ENCODE measurements around the gene STARD8.

The STARD8 gene

DNA sequence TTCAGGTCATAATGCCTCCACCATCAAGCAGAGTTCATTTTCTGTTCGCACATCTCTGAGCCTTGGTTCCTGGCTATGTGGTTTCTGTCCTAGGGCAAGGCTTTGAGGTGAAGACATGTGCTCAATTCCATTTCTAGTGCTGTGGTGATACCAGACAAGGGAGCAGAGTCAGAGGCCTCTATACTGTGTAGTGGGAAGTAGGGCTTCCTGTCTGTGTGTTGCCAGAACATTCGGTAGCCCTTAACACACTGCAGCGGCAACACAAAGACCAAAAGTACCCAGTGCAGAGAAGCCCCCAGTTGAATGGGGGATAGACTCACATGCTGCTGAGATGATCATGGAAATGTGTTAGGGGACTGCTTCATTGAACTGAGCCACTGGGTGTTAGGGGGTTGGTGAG lies 56.4 kb downstream of the STARD8 start:
- DNase-seq (ENCODE audit: low read depth in 2 of 2) = no peak
- no peak overlapping the region for H3K4me3 ChIP-seq (replicated peaks in 1 of 2; ENCODE audit: low read depth in 2 of 2, low read length in 2 of 2)
- TF ChIP-seq, protein P1, sequence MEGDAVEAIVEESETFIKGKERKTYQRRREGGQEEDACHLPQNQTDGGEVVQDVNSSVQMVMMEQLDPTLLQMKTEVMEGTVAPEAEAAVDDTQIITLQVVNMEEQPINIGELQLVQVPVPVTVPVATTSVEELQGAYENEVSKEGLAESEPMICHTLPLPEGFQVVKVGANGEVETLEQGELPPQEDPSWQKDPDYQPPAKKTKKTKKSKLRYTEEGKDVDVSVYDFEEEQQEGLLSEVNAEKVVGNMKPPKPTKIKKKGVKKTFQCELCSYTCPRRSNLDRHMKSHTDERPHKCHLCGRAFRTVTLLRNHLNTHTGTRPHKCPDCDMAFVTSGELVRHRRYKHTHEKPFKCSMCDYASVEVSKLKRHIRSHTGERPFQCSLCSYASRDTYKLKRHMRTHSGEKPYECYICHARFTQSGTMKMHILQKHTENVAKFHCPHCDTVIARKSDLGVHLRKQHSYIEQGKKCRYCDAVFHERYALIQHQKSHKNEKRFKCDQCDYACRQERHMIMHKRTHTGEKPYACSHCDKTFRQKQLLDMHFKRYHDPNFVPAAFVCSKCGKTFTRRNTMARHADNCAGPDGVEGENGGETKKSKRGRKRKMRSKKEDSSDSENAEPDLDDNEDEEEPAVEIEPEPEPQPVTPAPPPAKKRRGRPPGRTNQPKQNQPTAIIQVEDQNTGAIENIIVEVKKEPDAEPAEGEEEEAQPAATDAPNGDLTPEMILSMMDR (IDR thresholded peaks at IDR 0.05; ENCODE audit: low read depth, low read length) = no peak

DNA sequence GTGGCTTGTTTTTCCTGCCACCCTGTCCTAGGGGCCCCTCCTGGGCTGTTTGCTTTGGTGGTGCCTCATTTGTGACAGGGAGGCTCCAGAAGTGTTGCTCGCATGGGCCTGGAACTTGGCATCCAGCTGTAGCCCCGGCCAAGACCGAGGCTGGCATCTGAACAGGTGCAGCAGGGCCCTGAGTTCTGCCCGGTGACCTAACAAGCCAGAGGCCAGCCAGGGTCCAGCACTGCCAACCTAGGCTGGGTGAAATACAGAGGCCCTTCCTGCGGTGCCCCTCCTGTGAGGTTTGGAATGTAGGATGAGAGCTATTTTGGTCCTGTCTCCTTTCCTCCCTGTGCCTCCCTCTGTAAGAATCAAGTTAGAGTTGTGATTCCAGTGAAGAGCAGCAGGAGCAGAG lies 58.5 kb downstream of the STARD8 start:
- no peak for DNase-seq (ENCODE audit: low read depth in 2 of 2)
- no peak overlapping the region for H3K4me3 ChIP-seq (replicated peaks in 1 of 2; ENCODE audit: low read depth in 2 of 2, low read length in 2 of 2)
- TF ChIP-seq, protein P1 (IDR thresholded peaks at IDR 0.05; ENCODE audit: low read depth, low read length) = no peak

DNA sequence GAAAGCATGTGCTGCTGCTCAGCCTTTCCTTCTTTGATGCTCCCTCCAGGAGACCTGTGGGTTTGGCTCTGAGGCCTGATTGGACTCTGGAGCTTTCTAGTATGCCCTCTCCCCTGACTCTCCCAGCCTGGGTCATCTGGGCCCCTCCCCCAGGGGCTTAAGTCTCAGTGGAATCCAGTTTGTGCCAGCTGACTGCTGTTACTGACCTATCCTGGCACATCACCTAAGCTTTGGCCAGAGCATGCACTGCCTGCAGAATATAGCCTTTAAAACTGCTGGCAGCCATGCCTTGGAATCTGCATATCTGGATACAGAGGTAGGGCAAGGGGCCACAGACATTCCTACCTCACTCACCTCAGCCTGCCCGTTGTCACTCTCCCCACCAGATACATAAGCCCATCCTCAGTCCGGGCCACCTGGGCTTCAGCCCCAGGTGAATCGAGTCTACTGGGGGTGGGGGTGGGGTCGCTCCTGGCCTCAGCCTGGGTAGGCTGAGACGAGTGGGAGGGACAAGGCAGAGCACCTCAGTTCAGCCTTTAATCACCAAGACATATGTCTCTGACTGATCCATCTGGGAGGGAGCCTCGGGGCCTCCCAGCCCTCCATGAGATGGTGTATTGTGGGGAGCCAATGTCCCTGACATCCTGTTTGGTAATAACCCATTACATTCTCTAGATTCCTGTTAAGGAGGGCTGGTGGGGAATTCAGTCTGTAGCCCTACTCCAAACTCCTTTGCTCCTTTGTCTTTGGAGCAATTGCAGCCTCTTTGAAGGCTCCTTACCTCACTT lies 61.2 kb downstream of the STARD8 start:
- peak in 1 of 2 donors; percentile 16 for DNase-seq (ENCODE audit: low read depth in 2 of 2)
- no peak overlapping the region for H3K4me3 ChIP-seq (replicated peaks in 1 of 2; ENCODE audit: low read depth in 2 of 2, low read length in 2 of 2)
- TF ChIP-seq, protein P1 (IDR thresholded peaks at IDR 0.05; ENCODE audit: low read depth, low read length) = no peak

DNA sequence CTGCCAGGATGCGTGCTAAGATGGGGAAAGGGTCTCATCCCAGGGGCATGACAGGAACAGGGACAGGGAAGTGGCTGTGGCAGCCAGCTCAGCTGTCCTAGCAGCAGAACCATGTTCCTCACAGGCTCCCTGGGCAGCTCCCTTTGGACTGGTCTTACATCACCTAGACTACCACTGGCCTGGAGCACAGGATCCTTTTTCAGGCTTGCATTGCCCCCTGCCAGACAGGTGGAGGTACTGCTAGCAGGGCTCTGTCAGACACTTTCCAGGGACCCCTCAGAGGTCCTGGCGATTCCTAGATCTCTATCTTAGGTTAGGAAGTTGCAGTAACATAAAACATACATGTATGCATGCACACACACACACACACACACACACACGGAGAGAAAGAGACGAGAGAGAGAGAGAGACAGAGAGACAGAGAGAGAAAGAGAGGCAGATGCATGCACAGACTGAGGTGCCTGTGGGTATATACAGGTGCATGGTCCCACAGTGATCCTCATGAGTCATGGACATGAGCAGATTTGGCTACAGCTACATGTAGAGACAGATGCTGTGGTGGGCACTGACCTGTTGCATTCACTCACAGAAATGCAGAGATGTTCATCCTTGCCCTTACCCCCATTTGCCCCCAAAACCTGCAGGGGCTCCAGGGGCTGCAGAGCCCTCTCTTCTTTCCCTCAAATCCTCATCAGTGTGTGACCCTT lies 63.6 kb downstream of the STARD8 start:
- no peak overlapping the region for H3K4me3 ChIP-seq (replicated peaks in 1 of 2; ENCODE audit: low read depth in 2 of 2, low read length in 2 of 2)
- TF ChIP-seq, protein P1 (IDR thresholded peaks at IDR 0.05; ENCODE audit: low read depth, low read length) = peak; percentile 62
- DNase-seq (ENCODE audit: low read depth in 2 of 2) = peak; percentile 59 to 64

DNA sequence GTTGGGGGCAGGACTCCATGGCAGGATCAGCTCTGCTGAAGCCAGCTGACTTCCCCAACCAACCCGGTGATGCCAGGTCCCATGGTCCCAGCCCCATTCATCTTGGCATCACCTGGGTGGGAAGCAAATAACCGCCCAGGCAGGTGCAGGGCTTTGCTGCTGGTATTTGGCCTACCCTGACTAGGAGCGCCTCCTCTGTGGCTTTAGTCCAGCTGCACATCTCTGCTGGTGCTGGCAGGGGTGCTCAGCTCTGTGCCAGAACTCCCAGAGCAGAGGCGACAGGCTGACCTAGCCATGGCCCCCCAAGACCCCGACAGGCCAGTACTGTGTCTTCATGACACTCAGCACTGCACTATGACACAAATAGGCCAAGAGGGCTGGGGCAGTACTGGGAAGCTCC lies 64.4 kb downstream of the STARD8 start:
- TF ChIP-seq, protein P1 (IDR thresholded peaks at IDR 0.05; ENCODE audit: low read depth, low read length) = no peak
- no peak for DNase-seq (ENCODE audit: low read depth in 2 of 2)
- no peak overlapping the region for H3K4me3 ChIP-seq (replicated peaks in 1 of 2; ENCODE audit: low read depth in 2 of 2, low read length in 2 of 2)

DNA sequence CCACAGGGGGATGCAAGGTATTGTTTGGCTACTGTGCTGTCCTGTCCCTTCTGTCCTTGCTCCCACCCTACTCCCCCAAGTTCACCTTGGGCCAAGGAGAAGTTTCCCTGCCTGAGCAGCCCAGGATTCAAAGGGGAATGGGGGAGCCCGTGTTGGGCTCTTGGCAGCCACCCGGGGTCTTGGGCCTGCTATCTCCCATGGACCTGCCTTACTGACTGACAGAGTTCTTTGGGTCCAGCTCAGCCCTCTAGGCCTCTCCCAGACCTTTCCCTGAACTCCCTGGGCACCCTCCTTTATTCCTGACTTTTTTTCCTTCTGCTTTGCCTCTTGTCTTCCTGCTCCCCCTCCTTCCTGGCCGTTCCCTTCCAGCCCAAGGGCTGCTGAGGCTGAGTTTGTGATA lies 67.4 kb downstream of the STARD8 start:
- no peak for DNase-seq (ENCODE audit: low read depth in 2 of 2)
- TF ChIP-seq, protein P1 (IDR thresholded peaks at IDR 0.05; ENCODE audit: low read depth, low read length) = no peak
- no peak overlapping the region for H3K4me3 ChIP-seq (replicated peaks in 1 of 2; ENCODE audit: low read depth in 2 of 2, low read length in 2 of 2)

Measured in cardiac fibroblast (primary cell).